GM19463 (cell line): ENCODE data around the gene DGKE.

Source experiments
- ATAC-seq: cut with Tn5 transposase; IDR thresholded peaks from one replicate; pipeline ENCODE4 v1.9.1; 2021; ENCODE audit warnings: mild to moderate bottlenecking, moderate library complexity; ENCODE audit not compliant: unreplicated experiment

The DGKE gene

GRCh38 chr17:56812901-56813388, 21.0 kb upstream of the DGKE start:
- ATAC-seq = no peak

DNA sequence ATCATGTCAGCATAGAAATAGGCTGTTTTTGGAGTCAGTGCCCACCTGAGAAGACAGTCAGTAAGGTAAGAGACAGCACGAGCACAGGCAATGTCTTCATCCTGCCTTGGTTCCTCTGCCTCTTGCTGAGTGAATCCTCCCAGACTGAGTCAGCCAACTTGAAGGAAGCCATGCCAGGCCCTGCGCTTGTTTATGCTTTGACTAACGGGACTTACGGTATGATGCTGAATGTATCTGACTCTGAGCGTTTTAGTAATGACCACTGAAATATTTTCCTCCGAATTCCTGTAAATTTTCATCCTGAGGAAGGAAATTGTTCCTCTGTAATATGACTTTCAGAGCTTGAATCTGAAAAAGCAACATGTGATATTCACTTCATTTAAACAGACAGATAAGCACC, 18.2 kb upstream of the DGKE start:
- ATAC-seq = no peak

GRCh38 chr17:56817066-56817465, 16.9 kb upstream of the DGKE start:
- no peak for ATAC-seq

DNA sequence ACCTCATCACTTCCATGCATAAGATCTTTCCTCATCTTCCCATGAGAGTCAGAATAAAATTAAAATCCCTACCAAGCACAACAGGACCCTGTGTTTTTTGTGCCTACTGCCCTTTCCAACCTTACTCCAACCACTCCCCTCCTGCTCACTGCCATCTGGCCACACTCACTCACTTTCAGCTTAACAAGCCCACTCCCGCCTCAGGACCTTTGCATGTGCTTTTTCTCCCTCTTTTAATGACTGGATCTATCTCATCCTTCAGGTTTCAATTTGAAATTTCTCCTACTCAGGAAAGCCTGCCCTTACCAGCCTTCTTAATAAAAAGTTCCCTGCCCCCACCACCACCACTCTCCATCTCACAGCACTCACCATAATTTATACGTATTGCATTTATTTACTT, 14.9 kb upstream of the DGKE start:
- ATAC-seq = no peak

- peak; percentile 60 for ATAC-seq
Observed at GRCh38 chr17:56819431-56820145, 14.4 kb upstream of the DGKE start.

- ATAC-seq = no peak
Observed at GRCh38 chr17:56820207-56820606, 13.7 kb upstream of the DGKE start.

DNA sequence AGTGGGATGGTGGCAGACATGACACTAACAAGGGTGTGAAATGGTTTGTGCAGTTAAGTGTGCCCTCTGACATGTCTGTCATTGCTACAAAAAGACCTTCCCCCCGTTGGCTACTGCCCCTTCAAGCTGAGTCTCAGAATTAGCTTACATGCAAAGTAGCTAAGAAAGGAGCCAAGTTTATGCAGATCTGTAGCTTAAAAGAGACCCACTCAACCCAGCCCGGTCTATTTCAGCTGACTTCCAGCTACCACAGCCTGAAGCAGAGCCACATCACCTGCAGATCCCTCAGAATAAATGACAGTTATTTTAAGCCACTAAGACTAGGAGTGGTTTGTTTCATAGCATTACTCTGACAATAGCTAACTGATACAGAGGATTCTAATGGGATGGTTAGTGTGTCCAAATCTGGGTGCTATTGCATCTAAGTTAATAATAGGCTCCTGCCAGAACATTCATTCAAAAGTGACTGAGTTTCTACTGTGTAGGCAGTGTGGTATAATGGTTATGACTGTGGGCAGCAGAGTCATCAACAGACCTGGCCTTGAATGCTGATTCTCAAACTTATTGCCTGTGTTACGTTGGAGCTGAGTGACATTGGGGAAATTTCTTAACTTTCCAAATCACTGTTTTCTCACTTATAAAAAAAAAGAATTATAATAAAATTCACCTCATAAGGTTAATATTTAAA, 12.0 kb upstream of the DGKE start:
- peak; percentile 47 for ATAC-seq

DNA sequence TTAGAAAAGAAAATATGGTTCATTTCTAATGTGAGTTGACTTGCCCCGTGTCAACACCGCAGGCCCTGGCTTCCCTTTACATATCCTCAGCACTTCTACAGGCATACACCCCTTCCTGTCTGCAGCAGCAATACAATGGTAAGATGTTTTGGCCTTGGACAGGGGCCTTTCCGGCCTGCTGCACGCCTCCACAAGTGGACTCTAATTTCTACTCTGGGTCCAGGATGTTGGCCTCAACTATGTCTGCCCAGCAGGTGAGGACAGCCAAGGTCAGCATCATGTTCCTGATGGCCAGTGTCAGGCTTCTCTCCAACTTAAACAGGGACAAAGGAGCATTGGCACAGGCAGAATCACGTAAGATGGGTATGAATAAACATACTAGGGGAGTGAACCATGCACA, 11.2 kb upstream of the DGKE start:
- no peak for ATAC-seq

GRCh38 chr17:56823848-56824247, 10.1 kb upstream of the DGKE start:
- no peak for ATAC-seq

GRCh38 chr17:56824503-56824902, 9.4 kb upstream of the DGKE start:
- ATAC-seq = no peak

DNA sequence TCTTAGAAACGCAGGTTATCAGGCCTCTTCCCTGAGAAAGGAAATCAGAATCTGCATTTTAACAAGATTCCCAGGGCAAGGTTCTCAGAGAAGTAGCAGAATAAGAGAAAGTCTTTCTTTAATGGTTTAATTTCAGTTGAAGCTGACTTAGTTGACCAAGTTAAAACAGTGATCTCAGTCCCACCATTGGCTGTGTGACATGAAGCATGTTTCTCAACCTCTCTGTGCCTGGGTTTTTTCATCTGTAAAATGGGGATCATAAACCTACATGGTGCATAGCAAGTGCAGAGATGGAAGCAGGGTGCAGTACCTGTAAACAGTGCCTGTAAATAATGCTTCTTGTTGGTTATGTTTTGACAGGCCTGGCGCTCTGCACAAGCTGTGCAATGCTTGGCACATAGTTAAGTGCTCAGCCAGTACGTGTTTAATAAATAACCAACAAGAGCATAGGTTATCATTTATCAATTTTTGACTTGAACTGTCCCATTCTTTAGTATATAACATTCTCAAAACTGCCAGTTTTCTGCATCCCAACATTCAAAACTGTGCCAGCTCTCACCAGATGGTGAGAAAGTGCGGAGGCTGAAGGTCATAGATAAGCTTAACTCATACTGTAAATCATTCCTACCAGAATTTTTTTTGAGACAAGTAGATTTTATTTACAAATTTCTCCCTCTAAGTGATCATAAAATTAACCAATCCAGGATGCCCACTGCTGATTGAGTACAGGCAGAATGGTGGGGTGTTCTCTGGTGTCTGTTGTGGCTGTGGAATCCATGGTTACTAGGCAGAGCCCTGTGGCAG, 7.1 kb upstream of the DGKE start:
- ATAC-seq = no peak

- ATAC-seq = no peak
Observed at GRCh38 chr17:56830726-56831368, 3.1 kb upstream of the DGKE start.

- no peak for ATAC-seq
Observed at GRCh38 chr17:56831369-56832095, 2.4 kb upstream of the DGKE start.

GRCh38 chr17:56832446-56832845, 1.5 kb upstream of the DGKE start:
- no peak for ATAC-seq

DNA sequence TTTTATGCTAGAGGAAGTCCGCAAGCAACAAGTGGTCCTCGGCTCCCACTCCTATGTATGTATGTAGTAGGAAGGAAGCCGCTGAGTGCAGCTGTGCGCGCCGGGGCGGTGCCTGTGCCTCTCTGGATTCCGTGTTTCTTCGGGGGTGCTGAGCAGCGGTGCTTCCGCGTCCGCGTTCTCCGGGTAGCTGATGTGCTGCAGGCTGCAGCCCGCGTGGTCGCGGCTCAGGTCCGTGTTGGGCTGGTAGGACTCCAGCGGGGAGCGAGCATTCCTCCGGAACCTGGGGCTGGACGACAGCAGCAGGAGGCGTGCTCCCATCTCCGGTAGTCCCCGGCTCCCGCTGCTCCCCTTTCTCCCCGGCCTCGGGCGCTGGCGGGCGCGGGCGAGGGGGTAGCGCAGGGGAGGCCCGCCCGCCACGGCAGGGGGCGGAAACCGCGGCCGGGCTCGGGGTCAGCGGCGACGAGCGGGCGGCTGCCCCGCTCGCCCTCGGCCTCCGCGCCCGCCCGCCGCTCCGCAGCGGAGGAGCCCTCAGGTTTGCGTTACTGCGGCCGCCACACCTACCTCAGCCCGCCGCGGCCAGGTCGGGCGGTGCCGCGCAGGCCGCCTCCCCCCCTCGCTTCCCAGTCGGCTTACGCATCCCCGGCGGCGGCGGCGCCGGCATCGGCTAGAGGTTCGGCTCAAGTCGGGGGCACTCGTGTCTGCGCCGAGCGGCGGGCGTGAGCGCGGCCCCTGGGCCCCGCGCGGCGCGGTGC, 718 bp upstream of the DGKE start:
- ATAC-seq = peak; percentile 40

DNA sequence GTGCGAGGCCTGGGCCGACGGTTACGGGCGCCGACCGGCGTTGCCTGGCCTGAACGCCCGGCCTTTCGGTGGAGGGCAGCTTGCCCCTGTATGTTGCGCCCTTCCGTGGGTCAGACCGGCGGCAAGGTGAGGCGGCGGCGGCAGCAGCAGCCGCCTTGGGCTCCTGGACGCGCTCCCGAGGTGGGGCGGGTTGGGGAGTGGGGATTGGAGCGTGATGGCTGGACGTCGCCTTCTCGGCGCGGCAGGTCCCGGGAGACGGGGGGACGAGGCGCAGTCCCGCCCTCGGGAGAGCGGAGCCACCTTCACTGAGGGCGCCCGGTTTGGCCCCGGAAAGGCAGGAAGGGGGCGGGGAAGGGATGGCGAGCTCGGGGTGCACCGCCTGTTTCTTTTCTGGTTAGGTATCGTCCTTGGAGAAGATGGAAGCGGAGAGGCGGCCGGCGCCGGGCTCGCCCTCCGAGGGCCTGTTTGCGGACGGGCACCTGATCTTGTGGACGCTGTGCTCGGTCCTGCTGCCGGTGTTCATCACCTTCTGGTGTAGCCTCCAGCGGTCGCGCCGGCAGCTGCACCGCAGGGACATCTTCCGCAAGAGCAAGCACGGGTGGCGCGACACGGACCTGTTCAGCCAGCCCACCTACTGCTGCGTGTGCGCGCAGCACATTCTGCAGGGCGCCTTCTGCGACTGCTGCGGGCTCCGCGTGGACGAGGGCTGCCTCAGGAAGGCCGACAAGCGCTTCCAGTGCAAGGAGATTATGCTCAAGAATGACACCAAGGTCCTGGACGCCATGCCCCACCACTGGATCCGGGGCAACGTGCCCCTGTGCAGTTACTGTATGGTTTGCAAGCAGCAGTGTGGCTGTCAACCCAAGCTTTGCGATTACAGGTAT, 671 bp downstream of the DGKE start:
- peak; percentile 20 for ATAC-seq

DNA sequence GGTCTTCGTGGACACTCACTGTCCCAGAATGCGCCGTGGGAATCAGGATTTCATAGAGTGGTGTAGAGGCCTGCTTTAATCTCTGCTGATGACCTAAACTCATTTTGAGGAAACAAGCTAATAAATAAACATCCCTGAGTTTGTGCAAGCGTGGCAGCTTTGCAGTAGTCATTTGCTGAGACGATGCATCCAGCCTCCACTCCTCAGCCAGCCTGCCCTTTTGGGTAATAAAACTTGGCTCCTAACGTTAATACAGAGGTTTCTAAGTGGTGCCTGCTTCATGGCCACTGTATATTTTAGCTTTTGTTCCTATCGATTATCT, 1.3 kb downstream of the DGKE start:
- ATAC-seq = no peak

DNA sequence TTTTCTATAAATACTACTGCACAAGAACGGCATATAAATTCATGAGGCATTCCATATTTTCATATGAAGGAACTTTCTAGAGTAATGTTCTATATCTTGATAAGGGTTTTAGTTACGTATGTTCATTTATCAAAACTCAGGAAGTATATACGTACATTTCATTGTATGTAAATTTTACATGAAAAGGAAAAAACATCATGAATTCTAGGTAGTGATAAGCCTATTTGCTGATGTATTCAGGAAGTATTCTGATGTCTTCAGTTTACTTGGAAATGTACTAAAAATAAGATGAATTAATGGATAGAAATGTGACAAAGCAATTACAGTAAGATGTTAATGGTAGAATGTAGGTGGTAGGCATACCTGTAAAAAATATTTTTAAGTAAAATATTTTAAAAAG, 4.7 kb downstream of the DGKE start:
- ATAC-seq = no peak

- no peak for ATAC-seq
Observed at GRCh38 chr17:56842577-56842976, 8.6 kb downstream of the DGKE start.
